Stimulated activated CD8-positive, alpha-beta memory T cell treated with anti-CD3 and anti-CD28 coated beads, Interleukin-4, amount 100 ng/mL, for 48 hours (primary cell): ENCODE measurements around the gene ZSWIM8.
"Not testable (repeated sequence)": the region's sequence is repeated elsewhere in the genome, so short reads cannot be mapped to it uniquely, and the experiment has no call there.

Experiments used
- DNase-seq: peaks from one replicate; pipeline ENCODE4 v3.0.0-alpha.2; 2020

Gene ZSWIM8

DNA sequence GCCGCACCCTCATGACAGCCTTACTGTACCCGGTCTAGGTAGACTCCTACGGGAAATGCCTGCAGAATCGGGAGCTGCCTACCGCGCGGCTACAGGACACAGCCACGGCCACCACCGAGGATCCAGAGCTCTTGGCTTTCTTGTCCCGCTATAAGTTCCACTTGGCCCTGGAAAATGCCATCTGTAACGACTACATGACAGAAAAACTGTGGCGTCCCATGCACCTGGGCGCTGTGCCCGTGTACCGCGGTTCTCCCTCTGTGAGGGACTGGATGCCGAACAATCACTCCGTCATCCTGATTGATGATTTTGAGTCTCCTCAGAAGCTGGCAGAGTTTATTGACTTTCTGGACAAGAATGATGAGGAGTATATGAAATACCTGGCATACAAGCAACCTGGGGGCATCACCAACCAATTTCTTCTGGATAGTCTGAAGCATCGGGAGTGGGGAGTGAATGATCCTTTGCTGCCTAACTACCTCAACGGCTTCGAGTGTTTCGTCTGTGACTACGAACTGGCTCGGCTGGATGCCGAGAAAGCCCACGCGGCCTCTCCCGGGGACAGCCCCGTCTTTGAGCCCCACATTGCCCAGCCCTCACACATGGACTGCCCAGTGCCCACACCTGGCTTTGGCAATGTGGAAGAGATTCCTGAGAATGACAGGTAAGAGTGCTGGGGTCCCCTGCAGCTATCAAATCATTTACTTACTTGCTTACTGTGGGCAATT is 12.1 kb upstream of the ZSWIM8 start:
- no peak for DNase-seq

GRCh38 chr10:73774637-73775036 is 10.8 kb upstream of the ZSWIM8 start:
- no peak for DNase-seq

DNA sequence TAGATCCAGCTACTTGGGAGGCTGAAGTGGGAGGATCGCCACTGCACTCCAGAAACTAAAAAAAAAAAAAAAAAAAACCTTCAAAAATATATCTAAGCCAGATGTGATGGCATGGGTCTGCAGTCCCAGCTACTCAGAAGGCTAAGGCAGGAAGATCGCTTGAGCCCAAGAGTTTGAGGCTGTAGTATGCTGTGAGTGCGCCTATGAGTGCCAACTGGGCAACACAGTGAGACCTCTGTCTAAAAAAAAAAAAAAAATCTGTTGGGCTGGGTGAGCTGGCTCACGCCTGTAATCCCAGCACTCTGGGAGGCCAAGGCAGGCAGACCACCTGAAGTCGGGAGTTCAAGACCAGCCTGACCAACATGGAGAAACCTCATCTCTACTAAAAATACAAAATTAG is 6.4 kb upstream of the ZSWIM8 start:
- DNase-seq: no peak

GRCh38 chr10:73779539-73780197 is 5.7 kb upstream of the ZSWIM8 start:
- no peak for DNase-seq

DNA sequence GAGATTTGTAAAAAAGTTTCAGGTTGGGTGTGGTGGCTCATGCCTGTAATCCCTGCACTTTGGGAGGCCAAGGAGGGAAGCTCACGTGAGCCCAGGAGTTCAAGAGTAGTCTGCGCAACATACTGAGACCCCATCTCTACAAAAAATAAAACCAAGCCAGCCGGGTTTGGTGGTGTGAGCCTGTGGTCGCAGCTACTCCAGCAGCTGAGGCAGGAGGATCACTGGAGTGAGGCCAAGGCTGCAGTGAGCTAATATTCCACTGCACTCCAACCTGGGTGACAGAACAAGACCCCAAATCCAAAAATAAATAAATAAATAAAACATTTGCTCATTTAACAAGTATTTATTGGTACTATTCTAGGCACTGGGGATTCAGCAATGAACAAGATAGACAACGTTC is 5.1 kb upstream of the ZSWIM8 start:
- DNase-seq: no peak

- no peak for DNase-seq
Measured at GRCh38 chr10:73780966-73781365, 4.4 kb upstream of the ZSWIM8 start.

GRCh38 chr10:73781548-73781878 is 3.9 kb upstream of the ZSWIM8 start:
- DNase-seq: no peak

DNA sequence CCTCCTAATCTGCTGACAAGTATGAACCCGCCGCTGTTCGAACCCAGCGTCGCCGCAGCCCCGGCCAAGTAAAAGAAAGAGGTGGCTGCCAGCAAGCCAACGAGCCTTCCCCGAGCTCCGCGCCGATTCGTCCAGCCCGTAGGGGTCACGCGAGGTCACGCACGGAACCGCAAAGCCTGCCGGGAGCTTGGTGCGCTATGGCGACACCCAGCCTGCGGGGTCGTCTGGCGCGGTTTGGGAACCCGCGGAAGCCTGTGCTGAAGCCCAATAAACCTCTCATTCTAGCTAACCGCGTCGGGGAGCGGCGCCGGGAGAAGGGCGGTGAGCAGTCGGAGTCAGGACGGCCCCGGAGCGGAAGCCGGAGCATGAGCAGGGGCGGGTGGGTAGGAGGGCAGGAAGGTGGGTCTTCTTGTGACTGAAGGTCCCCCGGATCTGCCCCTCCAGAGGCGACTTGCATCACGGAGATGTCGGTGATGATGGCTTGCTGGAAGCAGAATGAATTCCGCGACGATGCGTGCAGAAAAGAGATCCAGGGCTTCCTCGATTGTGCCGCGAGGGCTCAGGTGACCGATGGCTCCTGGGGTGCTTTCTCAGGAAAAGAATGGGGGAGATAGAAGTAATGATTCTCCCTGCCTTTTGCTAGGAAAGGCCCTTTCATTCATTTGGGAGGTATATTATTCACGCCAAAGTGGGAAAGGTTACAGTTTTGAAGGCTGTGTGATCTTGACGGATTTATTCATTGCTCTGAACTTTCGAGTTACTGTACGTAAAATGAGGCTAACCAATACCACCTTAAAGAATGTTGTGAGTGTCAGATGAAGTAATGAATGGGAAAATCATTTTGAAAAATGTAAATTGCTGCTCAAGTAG is 3.3 kb upstream of the ZSWIM8 start, which contains the start of gene CHCHD1:
Gene CHCHD1, plus strand, starts transcription at position 170 of the 870 bp plus-strand sequence. Its CDS starts 28 bp downstream, at position 198.
- DNase-seq: peak; percentile 96

DNA sequence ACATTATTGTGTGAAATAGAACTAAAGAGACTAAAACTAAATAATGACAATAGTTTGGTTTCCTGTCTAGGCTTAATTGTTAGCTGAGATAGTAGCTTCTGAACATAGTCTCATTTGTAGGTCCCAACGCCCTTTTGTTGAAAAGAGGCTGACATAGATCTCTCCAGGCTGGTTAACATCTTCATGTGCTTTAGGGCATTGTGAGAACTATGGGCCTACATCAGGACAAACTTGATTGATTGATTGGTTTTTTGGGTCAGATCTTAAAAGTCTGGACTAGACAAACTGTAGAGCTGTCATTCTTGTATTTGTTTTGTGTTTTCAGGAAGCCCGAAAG is 2.7 kb upstream of the ZSWIM8 start:
- DNase-seq: no peak

- peak; percentile 65 for DNase-seq
Measured at GRCh38 chr10:73785721-73786511, 510 bp downstream of the ZSWIM8 start.

DNA sequence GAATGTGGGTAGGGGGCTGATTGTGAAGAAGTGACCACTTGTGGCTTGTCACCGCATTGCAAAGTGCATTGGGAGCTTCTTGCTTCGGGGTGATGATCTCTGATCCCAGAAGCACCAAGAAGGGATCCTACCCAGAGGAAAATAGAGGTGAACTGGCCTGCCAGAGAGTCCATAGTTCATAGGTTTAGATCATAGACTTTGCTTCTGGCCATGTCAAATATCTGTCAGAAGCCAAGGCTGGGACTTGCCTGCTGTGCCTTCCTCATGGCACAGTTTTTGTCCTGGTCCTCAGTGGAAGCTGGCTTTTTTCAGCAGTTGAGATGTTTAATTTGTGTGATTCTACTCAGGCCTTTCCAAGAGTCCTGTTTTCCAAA is 1.1 kb downstream of the ZSWIM8 start:
- DNase-seq: no peak

DNA sequence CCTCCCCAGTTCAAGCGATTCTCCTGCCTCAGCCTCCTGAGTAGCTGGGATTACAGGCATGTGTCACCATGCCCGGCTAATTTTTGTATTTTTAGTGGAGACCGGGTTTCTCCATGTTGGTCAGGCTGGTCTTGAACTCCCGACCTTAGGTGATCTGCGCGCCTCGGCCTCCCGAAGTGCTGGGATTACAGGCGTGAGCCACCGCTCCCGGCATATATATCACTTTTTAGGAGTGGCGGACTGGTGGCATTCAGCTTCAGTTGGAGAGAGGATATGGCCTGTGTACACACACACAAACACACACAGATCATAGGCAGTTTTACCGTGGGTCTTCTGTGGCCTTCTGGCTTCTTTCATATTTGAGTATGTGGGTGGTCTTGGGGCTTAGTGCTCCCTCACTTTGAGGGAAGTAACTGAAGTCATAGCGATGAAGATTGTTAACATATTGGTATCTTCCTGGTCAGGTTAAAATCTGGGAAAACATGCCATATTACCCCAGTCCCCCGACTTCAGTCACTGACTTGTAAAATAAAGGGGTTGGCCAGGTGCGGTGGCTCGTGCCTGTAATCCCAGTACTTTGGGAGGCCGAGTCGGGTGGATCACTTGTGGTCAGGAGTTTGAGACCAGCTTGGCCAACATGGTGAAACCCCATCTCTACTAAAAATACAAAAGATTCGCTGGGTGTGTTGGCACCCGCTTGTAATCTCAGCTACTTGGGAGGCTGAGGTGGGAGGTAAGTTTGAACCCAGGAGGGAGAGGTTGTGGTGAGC is 1.8 kb downstream of the ZSWIM8 start:
- not testable (repeated sequence) for DNase-seq

DNA sequence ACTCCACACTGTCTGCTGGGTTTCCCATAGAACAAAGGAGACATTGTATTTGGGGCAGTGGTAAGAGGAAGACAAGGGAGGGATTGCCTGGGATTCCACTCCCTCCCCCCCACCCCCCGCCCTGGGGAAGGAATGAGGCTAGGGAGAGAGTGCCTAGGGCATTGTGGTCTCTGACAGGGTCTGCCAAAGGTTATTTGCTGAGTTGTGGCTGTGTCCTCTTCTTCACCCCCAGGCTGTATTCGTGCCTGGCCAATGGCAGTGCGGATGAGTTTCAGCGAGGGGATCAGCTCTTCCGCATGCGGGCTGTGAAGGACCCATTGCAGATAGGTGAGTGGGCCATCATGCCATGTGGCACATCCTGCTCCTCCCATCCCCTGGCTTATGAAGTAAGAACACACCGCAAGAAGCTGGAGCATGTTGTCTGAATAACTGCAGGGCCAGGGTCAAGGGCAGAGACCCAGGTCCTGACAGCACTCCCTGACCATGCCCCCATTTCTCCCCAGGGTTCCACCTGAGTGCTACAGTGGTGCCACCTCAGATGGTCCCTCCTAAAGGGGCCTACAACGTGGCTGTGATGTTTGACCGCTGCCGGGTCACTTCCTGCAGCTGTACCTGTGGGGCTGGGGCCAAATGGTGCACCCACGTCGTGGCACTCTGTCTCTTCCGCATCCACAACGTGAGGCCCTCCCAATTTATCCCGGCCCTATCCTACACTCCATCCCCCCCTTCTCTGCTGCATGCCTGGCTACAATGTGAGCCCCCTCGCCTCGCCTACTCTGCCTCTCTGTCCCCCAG is 3.7 kb downstream of the ZSWIM8 start:
- no peak for DNase-seq

DNA sequence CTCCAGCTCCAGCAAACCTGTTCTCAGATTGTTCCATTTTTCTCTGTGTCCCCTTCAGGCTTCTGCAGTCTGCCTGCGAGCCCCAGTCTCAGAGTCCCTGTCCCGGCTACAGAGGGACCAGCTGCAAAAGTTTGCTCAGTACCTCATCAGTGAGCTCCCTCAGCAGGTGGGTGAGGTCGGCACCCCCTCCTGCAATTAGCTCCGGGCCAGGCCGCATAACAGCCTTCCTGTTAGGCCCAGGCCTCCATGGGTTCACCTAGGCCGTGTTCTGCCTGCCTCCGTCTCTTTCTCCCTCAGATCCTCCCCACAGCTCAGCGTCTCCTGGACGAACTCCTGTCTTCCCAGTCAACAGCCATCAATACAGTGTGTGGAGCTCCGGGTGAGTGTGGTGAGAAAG is 4.3 kb downstream of the ZSWIM8 start:
- DNase-seq: no peak

GRCh38 chr10:73790886-73791625 is 5.7 kb downstream of the ZSWIM8 start:
- DNase-seq: no peak

DNA sequence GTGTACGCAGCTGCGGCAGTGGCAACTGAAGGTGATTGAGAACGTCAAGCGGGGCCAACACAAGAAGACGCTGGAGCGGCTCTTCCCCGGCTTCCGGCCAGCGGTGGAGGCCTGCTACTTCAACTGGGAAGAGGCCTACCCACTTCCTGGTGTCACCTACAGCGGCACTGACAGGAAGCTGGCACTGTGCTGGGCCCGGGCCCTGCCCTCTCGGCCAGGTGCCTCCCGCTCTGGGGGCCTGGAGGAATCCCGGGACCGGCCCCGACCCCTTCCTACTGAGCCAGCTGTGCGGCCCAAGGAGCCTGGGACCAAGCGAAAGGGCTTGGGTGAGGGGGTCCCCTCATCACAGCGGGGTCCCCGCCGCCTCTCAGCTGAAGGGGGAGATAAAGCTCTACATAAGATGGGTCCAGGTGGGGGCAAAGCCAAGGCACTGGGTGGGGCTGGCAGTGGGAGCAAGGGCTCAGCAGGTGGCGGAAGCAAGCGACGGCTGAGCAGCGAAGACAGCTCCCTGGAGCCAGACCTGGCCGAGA is 6.5 kb downstream of the ZSWIM8 start:
- no peak for DNase-seq

GRCh38 chr10:73793456-73793855 is 8.1 kb downstream of the ZSWIM8 start:
- DNase-seq: no peak

DNA sequence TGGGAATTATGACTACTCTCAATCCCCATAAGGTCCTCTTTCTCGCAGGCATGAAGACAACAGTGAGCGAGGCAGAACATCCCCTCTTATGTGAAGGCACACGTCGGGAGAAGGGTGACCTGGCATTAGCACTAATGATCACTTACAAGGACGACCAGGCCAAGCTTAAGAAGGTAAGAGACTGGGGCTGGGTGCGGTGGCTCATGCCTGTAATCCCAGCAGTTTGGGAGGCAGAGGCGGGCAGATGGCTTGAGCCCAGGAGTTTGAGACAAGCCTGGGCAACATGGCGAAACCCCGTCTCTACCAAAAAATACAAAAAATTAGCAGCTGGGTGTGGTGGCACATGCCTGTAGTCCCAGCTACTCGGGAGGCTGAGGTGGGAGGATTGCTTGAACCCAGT is 10.1 kb downstream of the ZSWIM8 start:
- DNase-seq: not testable (repeated sequence)

GRCh38 chr10:73796035-73796434 is 10.6 kb downstream of the ZSWIM8 start:
- DNase-seq: not testable (repeated sequence)

DNA sequence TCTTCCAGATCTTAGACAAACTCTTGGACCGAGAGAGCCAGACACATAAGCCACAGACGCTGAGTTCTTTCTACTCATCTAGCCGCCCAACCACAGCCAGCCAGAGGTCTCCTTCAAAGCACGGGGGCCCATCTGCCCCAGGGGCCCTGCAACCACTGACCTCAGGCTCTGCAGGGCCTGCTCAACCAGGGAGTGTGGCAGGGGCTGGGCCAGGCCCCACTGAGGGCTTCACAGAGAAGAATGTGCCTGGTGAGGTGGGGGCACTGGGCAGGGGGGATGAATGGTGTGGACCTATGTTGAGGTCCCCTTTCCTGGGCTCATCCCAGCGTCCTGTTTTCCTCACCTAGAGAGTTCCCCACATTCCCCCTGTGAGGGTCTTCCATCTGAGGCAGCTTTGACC is 11.4 kb downstream of the ZSWIM8 start:
- DNase-seq: no peak
